K562 (cell line): Measurements from ENCODE around the gene AMMECR1. TPM values are rescaled to one million over a fixed set of nuclear protein-coding genes. Genes with fewer than 3 reads are reported as not detected.

ENCODE experiments used
- ADNP ChIP-seq: fragments of 200-800 bp; sonication (Bioruptor generic); IDR thresholded peaks from 2 replicates; pipeline ENCODE4 v1.6.1; 2016; ENCODE audit warnings: missing genetic modification characterization, missing compliant biosample characterization
- BCOR ChIP-seq: fragments of 450-650 bp; IDR thresholded peaks from 2 replicates; pipeline ENCODE4 v1.6.1; 2016
- CTBP1 ChIP-seq: fragments of 450-650 bp; IDR thresholded peaks from 2 replicates; pipeline ENCODE4 v1.6.1; 2016; ENCODE audit warnings: borderline replicate concordance
- E2F4 ChIP-seq: sonication (generic); formaldehyde crosslinking; IDR thresholded peaks from 2 replicates; pipeline ENCODE4 v1.8.0; 2022; ENCODE audit warnings: mild to moderate bottlenecking, low read depth, missing genetic modification reagents
- HDAC8 ChIP-seq: fragments of 450-650 bp; IDR thresholded peaks from 2 replicates; pipeline ENCODE4 v1.6.1; 2016; ENCODE audit warnings: mild to moderate bottlenecking, missing genetic modification characterization, moderate library complexity, missing compliant biosample characterization
- PHB ChIP-seq: fragments of 250-450 bp; sonication (Bioruptor Pico); IDR thresholded peaks from 2 replicates; pipeline ENCODE4 v1.5.0; 2021
- PKNOX1 ChIP-seq: fragments of 450-650 bp; IDR thresholded peaks from 2 replicates; pipeline ENCODE4 v1.6.1; 2016
- POLR2AphosphoS2 ChIP-seq: IDR thresholded peaks from 2 replicates; pipeline ENCODE4 v1.6.1; 2012; ENCODE audit warnings: low read length, improper control_type of control experiment
- RBM25 ChIP-seq: fragments of 200-400 bp; formaldehyde crosslinking; IDR thresholded peaks from 2 replicates; pipeline ENCODE4 v1.6.1; 2018; ENCODE audit warnings: low read length, low read depth, moderate library complexity; ENCODE audit not compliant: severe bottlenecking
- XRCC3 ChIP-seq: fragments of 450-650 bp; IDR thresholded peaks from 2 replicates; pipeline ENCODE4 v1.6.1; 2017; ENCODE audit warnings: mild to moderate bottlenecking, moderate library complexity
- ZBTB40 ChIP-seq, 2 experiments: fragments of 450-650 bp in 1 of 2; sonication (generic) in 1 of 2; formaldehyde crosslinking in 1 of 2; IDR thresholded peaks; 2 replicates each; pipeline versions ENCODE4 v1.7.1 to v1.9.0; 2016 to 2022; ENCODE audit warnings: inconsistent platforms in 1 of 2, mild to moderate bottlenecking in 1 of 2, missing genetic modification reagents in 1 of 2
- ZNF224 ChIP-seq: sonication (generic); formaldehyde crosslinking; IDR thresholded peaks from 2 replicates; pipeline ENCODE4 v1.8.0; 2022; ENCODE audit warnings: mild to moderate bottlenecking, missing genetic modification reagents
- ZNF408 ChIP-seq: fragments of 250-450 bp; sonication (Bioruptor Pico); IDR thresholded peaks from 2 replicates; pipeline ENCODE4 v1.4.0; 2020; ENCODE audit warnings: low read depth, mild to moderate bottlenecking, moderate library complexity
- ZNF584 ChIP-seq: fragments of 200-800 bp; sonication (Bioruptor generic); IDR thresholded peaks from 2 replicates; pipeline ENCODE4 v1.6.1; 2016; ENCODE audit warnings: low read depth, mild to moderate bottlenecking, missing genetic modification characterization, missing compliant biosample characterization
- ZNF780A ChIP-seq: fragments of 250-450 bp; sonication (Bioruptor Pico); IDR thresholded peaks from 2 replicates; pipeline ENCODE4 v1.5.0; 2021; ENCODE audit warnings: mild to moderate bottlenecking
- polyA plus RNA-seq, 8 experiments: library from polyadenylated mRNA; depleted of rRNA in 4 of 8; stranded (reverse) in 5 of 8; unstranded in 3 of 8; fragments of >200 nt; fragmentation: Nextera tagmentation in 2 of 8; fragmentation: Illumina TruSeq in 1 of 8; extraction: Ambion mirVana in 2 of 8; extraction: Trizol in 1 of 8; gene quantifications; 2 replicates each; pipeline versions ENCODE4 v1.2.1 to v1.2.3, GENCODE V29; 2011 to 2014; ENCODE audit warnings: inconsistent platforms in 1 of 8, missing spikeins in 1 of 8
- total RNA-seq, 7 experiments: library from RNA; depleted of rRNA in 6 of 7; stranded (reverse); fragments of >200 nt in 6 of 7; fragmentation: Illumina TruSeq in 2 of 7; extraction: Trizol in 2 of 7; gene quantifications; 2 replicates each; pipeline versions ENCODE4 v1.2.1 to v1.2.3, GENCODE V29; 2011 to 2021; ENCODE audit warnings: low replicate concordance in 1 of 7

AMMECR1 gene
- total and polyA plus RNA-seq, 9 of the 15 experiments (the other 6 are each of a cell fraction or from before 2014, with no cell fraction given), result 13.9 to 36.7 (median 23.6) TPM

GRCh38 chrX:110251961-110252360 is 65.9 kb downstream of the AMMECR1 start (continued):
- TF ChIP-seq ZBTB40 (IDR thresholded peaks at IDR 0.05) (no peak), ZBTB40 (CRISPR knock-in tag; IDR thresholded peaks at IDR 0.05) (no peak), ADNP (tag) (peak; percentile 76), RBM25 (peak; percentile 79), HDAC8 (tag) (no peak), CTBP1 (no peak), PKNOX1 (no peak), POLR2AphosphoS2 (no peak), PHB (CRISPR knock-in tag) (no peak), ZNF780A (CRISPR knock-in tag) (no peak), ZNF224 (no peak), XRCC3 (no peak), E2F4 (no peak), BCOR (peak; percentile 79), ZNF584 (CRISPR knock-in tag) (no peak), ZNF408 (no peak)
